BJ (cell line): ENCODE measurements around the gene RBM26. TPM values are rescaled to one million over a fixed set of nuclear protein-coding genes. Genes with fewer than 3 reads are reported as not detected.

Experiments used
- CTCF ChIA-PET: fragments of 350-600 bp; formaldehyde crosslinking; extraction: SDS; loops from one replicate; lab custom pipeline; 2021; ENCODE audit warnings: antibody characterized with exemption, inconsistent platforms; lab: Yijun Ruan, JAX
- POLR2A ChIA-PET: fragments of 300-600 bp; sonication (Branson Sonifier 250); formaldehyde crosslinking; extraction: SDS; loops from one replicate; lab custom pipeline; 2021; ENCODE audit warnings: antibody characterized with exemption; lab: Charles Lee
- DNase-seq: peaks from one replicate; pipeline ENCODE4 v3.0.0-alpha.2; 2011; ENCODE audit warnings: low read depth
- H3K27me3 ChIP-seq: 2 replicates; pipeline ENCODE4 v1.6.0; 2011; ENCODE audit warnings: low read length; ENCODE audit not compliant: control insufficient read depth, insufficient read depth
- H3K36me3 ChIP-seq: 2 replicates; pipeline ENCODE4 v1.5.1; 2011; ENCODE audit warnings: low read length; ENCODE audit not compliant: control insufficient read depth, insufficient read depth
- H3K4me3 ChIP-seq: 2 replicates; pipeline ENCODE4 v1.5.1; 2011; ENCODE audit warnings: low read depth, mild to moderate bottlenecking, control low read depth, low read length
- polyA plus RNA-seq: library from polyadenylated mRNA; depleted of rRNA; stranded (reverse); fragments of >200 nt; gene quantifications from 2 replicates; pipeline ENCODE4 v1.2.3, GENCODE V29; 2011
- TF ChIP-seq, protein P1 (sequence below): IDR thresholded peaks from 2 replicates; pipeline ENCODE4 v1.5.1; 2011; ENCODE audit warnings: low read depth, mild to moderate bottlenecking, control low read depth, inconsistent platforms, low read length, moderate library complexity; ENCODE audit not compliant: insufficient read depth

RBM26 gene
- polyA plus RNA-seq, 1 experiment: 7.9 TPM

DNA sequence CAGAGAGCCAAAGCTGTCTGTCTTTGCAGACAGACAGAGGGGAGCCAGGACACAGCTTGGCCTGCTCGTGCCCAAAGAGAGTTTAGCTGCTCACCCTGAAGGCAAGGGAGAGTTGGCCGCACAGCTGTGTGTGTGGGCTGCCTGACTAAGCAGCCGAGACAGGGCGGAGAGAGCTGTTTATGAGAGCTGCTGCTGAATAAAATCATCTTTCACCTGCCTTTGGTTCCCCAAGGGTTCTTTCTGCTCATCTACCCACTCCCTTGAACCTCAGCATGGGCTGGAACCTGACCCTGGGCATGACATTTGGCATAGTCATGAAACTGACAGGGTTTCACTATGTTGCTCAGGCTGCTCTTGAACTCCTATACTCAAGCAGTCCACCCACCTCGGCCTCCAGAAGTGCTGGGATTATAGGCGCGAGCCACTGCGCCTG lies 98.2 kb downstream of the RBM26 start:
- POLR2A ChIA-PET: interaction anchor here (0.6 kb wide), 1 partner anchor 9 kb away, joined by 3 read pairs; no protein-coding TSS in a partner anchor

DNA sequence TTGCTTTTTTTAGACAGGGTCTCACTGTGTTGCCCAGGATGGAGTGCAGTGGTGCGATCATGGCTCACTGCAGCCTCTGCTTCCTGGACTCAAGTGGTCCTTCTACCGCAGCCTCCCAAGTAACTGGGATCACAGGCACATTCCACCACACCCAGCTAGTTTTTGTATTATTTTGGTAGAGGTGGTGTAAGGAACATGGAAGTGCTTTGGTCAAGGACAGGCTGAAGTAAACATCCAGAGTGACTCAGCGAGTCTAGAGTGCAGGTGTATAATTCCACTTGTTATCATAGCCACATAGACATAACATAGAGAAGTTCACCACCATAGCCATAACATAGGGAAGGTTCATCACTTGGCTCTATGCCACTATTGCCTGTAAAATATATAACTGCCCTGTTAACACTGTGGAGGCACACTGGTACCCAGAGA lies 98.6 kb downstream of the RBM26 start:
- Histone ChIP-seq H3K36me3 (no peaks in the 10 kb centered on the region), H3K4me3 (no peak overlapping the region), H3K27me3 (no peaks in the 10 kb centered on the region)
- TF ChIP-seq, protein P1, sequence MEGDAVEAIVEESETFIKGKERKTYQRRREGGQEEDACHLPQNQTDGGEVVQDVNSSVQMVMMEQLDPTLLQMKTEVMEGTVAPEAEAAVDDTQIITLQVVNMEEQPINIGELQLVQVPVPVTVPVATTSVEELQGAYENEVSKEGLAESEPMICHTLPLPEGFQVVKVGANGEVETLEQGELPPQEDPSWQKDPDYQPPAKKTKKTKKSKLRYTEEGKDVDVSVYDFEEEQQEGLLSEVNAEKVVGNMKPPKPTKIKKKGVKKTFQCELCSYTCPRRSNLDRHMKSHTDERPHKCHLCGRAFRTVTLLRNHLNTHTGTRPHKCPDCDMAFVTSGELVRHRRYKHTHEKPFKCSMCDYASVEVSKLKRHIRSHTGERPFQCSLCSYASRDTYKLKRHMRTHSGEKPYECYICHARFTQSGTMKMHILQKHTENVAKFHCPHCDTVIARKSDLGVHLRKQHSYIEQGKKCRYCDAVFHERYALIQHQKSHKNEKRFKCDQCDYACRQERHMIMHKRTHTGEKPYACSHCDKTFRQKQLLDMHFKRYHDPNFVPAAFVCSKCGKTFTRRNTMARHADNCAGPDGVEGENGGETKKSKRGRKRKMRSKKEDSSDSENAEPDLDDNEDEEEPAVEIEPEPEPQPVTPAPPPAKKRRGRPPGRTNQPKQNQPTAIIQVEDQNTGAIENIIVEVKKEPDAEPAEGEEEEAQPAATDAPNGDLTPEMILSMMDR: no peak
- CTCF ChIA-PET: interaction anchor here (0.7 kb wide), 1 partner anchor 22 kb away, joined by 3 read pairs; no protein-coding TSS in a partner anchor
- DNase-seq: no peak
- POLR2A ChIA-PET: interaction anchor here (0.6 kb wide), 1 partner anchor 9 kb away, joined by 3 read pairs; no protein-coding TSS in a partner anchor

More for the DNA sequence above, 98.2 kb downstream of the RBM26 start:
- no peaks in the 10 kb centered on the region for H3K36me3 ChIP-seq
- no peaks in the 10 kb centered on the region for H3K27me3 ChIP-seq
- H3K4me3 ChIP-seq: no peak overlapping the region
- TF ChIP-seq, protein P1: no peak
- DNase-seq: no peak
- CTCF ChIA-PET: interaction anchor here (0.7 kb wide), 1 partner anchor 22 kb away, joined by 3 read pairs; no protein-coding TSS in a partner anchor

GRCh38 chr13:79306650-79307049 lies 99.4 kb downstream of the RBM26 start:
- Histone ChIP-seq H3K36me3 (no peaks in the 10 kb centered on the region), H3K27me3 (no peaks in the 10 kb centered on the region), H3K4me3 (no peak overlapping the region)
- POLR2A ChIA-PET: no interaction called here
- CTCF ChIA-PET: no interaction called here
- TF ChIP-seq, protein P1: no peak
- DNase-seq: no peak

- Histone ChIP-seq H3K27me3 (peaks cover 2% of the 10 kb centered on the region; the same call in 1 of the 2 replicates), H3K4me3 (no peak overlapping the region), H3K36me3 (no peaks in the 10 kb centered on the region)
- ChIA-PET POLR2A (no interaction called here), CTCF (no interaction called here)
- TF ChIP-seq, protein P1: no peak
- DNase-seq: no peak
Measured at GRCh38 chr13:79297128-79297527, 108.9 kb downstream of the RBM26 start.

DNA sequence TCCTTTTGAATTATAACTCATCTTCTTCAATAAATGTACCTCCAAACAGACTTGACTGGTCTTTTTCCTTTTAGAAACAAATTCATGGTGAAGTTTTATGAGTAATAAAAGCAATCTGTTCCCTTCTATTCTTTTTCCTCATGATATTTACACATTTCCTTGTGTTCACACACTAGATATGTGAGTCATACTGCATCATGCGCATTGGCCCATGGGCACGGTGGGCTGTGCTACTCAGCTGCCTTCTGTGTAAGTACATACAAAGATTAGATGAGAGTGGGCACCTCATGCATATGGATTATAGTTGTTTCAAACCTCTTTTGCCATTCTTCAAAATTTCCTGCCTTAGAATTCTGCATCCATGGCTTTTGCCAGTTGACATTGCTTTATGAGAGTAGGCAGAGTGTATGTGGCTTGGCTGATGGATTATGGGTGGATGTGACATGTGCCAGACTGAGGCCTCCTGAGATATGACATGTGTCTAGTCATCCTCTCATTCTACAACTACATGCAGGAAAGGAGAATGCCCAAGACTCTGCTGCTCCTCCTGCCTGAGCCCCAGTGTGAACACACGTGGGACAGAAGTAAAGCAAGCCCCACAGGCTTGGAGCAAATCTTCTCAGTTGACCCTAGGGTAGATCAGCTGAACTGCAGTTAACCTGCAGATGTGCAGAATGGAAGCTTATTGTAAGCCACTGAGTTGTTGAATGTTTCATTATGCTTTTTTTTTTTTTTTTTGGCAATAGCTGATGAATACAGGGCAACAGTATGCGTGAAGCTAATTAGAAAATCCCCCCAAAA lies 109.9 kb downstream of the RBM26 start:
- ChIA-PET CTCF (no interaction called here), POLR2A (no interaction called here)
- H3K27me3 ChIP-seq: peaks cover 2% of the 10 kb centered on the region; the same call in 1 of the 2 replicates
- TF ChIP-seq, protein P1: no peak
- H3K4me3 ChIP-seq: no peak overlapping the region
- H3K36me3 ChIP-seq: no peaks in the 10 kb centered on the region
- DNase-seq: no peak
